ENCODE data around the gene BRINP1.
"Not testable (repeated sequence)": the region's sequence is repeated elsewhere in the genome, so short reads cannot be mapped to it uniquely, and the experiment has no call there.

Gene BRINP1

DNA sequence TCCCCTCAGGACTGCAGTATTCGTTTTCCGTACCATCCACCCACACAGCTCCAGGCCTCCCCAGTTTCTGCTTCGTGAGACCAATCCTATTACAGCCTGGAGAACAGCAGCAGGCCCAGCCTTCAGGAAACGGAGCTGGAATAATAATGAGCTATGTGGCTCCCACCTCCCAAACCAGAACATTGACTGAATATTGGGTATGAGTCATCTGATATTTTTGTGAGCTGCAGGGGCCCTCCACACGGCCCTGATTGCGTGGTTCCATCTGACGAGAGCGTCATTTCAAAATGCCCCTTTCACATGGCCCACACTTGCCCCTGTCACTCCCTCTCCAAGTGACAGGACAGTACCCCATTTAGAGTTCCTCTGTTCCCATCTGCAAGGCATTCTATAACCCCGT, 192.0 kb downstream of the BRINP1 start:
- TF ChIP-seq, protein P1, sequence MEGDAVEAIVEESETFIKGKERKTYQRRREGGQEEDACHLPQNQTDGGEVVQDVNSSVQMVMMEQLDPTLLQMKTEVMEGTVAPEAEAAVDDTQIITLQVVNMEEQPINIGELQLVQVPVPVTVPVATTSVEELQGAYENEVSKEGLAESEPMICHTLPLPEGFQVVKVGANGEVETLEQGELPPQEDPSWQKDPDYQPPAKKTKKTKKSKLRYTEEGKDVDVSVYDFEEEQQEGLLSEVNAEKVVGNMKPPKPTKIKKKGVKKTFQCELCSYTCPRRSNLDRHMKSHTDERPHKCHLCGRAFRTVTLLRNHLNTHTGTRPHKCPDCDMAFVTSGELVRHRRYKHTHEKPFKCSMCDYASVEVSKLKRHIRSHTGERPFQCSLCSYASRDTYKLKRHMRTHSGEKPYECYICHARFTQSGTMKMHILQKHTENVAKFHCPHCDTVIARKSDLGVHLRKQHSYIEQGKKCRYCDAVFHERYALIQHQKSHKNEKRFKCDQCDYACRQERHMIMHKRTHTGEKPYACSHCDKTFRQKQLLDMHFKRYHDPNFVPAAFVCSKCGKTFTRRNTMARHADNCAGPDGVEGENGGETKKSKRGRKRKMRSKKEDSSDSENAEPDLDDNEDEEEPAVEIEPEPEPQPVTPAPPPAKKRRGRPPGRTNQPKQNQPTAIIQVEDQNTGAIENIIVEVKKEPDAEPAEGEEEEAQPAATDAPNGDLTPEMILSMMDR (conservative IDR thresholded peaks at IDR 0.05; ENCODE audit: low read depth, low read length): no peak

DNA sequence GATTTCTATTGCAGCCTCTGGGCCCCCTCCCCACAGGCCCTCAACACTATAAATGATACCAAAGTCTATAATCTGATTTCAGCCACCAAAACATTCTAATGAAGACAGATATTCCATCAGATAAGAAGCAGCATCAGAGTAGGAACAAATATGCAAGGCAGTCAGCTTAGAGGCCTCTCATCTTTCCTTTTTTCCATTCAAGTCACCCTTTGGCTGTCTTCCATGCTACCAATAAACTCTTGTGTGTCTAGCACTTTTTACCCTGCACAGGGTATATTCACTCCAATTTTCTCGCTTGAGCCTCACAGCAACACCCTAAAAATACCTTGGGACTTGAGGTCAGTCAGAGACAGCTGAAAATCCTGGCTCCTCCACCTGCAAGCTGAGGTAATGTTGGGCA, 193.7 kb downstream of the BRINP1 start:
- TF ChIP-seq, protein P1 (conservative IDR thresholded peaks at IDR 0.05; ENCODE audit: low read depth, low read length): no peak
- H3K4me3 ChIP-seq (ENCODE audit: low read length): no peak overlapping the region
- DNase-seq (ENCODE audit: low read depth): no peak

More for the DNA sequence above, 192.0 kb downstream of the BRINP1 start:
- DNase-seq (ENCODE audit: low read depth): no peak
- H3K4me3 ChIP-seq (ENCODE audit: low read length): no peak overlapping the region

DNA sequence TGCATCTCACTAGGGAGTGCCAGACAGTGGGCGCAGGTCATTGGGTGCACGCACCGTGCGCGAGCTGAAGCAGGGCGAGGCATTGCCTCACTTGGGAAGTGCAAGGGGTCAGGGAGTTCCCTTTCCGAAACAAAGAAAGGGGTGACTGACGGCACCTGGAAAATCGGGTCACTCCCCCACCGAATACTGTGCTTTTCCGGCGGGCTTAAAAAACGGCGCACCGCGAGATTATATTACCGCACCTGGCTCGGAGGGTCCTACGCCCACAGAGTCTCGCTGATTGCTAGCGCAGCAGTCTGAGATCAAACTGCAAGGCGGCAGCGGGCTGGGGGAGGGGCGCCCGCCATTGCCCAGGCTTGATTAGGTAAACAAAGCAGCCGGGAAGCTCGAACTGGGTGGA, 200.0 kb downstream of the BRINP1 start:
- H3K4me3 ChIP-seq (ENCODE audit: low read length); DNase-seq (ENCODE audit: low read depth): not testable (repeated sequence)

DNA sequence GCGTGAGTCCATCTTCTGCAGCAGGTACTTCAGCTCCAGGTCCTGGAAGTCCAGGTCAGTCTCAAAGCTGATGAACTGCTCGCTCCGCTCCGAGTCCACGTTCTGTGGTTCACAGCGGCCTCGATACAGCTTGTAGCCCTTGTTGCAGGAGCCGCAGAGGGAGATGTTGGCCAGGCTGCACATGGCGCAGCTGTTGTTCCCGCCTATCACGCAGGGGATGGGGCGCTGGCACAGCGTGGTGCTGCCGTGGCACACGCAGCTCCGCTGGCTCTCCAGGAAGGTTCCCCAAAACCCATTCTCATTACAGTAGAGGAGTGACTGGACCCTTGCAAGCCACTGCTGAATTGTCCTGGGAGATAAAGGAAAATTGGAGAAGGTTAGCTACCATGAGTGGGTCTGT, 201.4 kb downstream of the BRINP1 start:
- no peak for DNase-seq (ENCODE audit: low read depth)
- TF ChIP-seq, protein P1 (conservative IDR thresholded peaks at IDR 0.05; ENCODE audit: low read depth, low read length): no peak
- no peak overlapping the region for H3K4me3 ChIP-seq (ENCODE audit: low read length)

DNA sequence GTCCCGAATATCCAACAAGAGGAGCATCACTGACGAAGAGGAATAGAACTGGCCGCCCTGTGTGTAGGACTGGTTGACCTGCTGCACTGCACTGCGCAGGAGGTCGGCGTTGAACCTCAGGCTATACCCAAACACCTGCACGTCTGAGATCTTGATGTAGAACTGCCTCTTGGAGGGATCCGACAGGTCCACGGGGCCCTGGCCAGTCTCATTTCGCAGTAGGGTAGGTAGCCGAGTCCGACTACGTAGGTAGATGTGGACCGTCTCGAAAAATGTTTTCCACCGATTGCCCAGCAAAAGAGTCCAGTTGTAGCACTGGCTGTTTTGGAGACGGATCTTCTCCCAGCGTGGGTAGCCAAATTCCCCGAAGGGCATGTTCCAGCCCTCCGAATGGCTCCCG, 202.0 kb downstream of the BRINP1 start:
- TF ChIP-seq, protein P1 (conservative IDR thresholded peaks at IDR 0.05; ENCODE audit: low read depth, low read length): no peak
- no peak overlapping the region for H3K4me3 ChIP-seq (ENCODE audit: low read length)
- no peak for DNase-seq (ENCODE audit: low read depth)

DNA sequence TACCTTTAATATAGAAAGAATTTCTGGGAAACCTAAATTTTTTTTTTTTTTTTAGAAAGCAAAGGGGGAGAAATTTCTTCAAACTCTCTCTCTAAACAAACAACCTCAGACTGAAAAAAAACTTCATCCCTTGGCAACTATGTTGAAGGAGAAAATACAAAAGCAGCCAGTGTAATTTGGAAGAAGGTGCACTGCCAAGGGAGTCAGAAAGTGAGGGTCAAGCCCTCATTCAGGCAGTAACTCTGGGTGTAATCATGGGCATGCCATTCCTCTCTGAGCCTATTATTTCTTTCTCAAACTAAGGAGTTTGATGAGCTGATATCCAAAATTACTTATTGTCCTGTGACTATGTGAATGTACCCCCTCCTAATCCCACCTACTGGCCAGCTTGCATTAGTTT, 203.1 kb downstream of the BRINP1 start:
- no peak overlapping the region for H3K4me3 ChIP-seq (ENCODE audit: low read length)
- TF ChIP-seq, protein P1 (conservative IDR thresholded peaks at IDR 0.05; ENCODE audit: low read depth, low read length): no peak
- DNase-seq (ENCODE audit: low read depth): no peak

DNA sequence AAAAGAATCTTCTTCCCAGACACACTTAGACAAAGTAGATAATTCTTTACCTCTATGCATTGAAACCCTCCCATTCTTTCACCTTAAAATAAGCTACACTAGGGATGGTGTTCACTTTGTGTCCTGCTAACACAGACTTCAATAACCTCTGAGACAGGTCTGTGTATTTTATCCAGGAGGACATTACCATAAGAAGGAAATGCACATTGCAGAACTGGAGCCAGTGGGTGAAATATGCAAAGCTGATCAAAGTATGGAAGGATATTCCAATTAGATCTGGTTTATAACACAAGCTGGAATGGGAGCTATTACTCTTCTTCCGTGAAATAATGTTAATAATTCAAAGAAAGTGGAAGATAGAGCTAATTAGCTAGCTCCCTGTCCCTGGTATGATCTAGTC, 204.1 kb downstream of the BRINP1 start:
- DNase-seq (ENCODE audit: low read depth): no peak
- TF ChIP-seq, protein P1 (conservative IDR thresholded peaks at IDR 0.05; ENCODE audit: low read depth, low read length): no peak
- H3K4me3 ChIP-seq (ENCODE audit: low read length): no peak overlapping the region

DNA sequence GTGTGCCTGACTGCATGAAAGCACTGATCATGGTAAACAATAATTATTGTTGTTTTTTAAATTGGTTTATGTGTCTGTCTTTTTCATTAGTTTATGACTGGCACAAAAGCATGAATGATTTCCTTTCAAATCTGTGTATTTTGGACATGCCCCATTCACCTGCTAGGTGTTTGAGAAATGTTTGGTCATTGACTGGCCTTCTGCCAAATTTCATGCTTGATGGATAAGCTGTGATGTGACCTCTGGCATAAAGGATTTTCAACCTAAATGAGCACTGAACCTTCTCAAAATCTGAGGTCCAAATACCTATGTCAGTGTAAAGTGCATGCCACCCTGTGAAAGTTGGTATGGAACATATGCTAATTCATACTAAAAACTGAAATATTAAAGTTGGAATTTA, 204.5 kb downstream of the BRINP1 start:
- DNase-seq (ENCODE audit: low read depth): no peak
- no peak overlapping the region for H3K4me3 ChIP-seq (ENCODE audit: low read length)
- TF ChIP-seq, protein P1 (conservative IDR thresholded peaks at IDR 0.05; ENCODE audit: low read depth, low read length): no peak
